Right lobe of liver (tissue), 4 donors: ENCODE results near the gene EPS15.

ENCODE experiments used
- POLR2A ChIP-seq: fragments of 450-650 bp; IDR thresholded peaks from one replicate; pipeline ENCODE4 v1.6.1; 2017; ENCODE audit warnings: antibody characterized with exemption, mild to moderate bottlenecking
- TF ChIP-seq, protein P1 (sequence below), 4 donors: fragments of 200-600 bp in 3 of 4; fragments of 450-650 bp in 1 of 4; IDR thresholded peaks; one replicate each; pipeline versions ENCODE4 v1.5.1 to v1.8.0; 2016 to 2022; ENCODE audit warnings: antibody characterized with exemption in 4 of 4, mild to moderate bottlenecking in 2 of 4
- donor health status: DM: no; HTN: no; CAD: no.
- donor health status: DM: no; HTN: no; CAD: no.
- donor health status: DM: no; HTN: yes; CAD: no.

DNA sequence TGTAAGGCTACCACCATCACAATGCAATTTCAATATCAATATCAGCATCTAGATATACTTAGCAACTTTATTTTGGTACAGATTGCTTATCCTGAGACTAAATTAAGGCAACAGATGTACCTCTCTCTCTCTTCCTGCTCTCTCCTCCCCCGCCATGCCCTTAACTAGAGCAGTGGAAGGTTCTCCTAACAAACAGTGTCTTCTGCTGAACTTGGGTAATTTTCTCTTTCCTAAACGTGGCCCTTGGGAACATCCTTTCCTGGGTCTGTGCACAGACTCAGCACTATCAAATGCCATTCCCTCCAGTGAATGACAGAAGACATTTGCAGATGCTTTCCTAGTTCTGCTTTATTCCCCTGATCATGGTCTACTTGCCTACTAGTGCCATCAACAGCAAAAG lies 103.1 kb downstream of the EPS15 start:
- TF ChIP-seq, protein P1, sequence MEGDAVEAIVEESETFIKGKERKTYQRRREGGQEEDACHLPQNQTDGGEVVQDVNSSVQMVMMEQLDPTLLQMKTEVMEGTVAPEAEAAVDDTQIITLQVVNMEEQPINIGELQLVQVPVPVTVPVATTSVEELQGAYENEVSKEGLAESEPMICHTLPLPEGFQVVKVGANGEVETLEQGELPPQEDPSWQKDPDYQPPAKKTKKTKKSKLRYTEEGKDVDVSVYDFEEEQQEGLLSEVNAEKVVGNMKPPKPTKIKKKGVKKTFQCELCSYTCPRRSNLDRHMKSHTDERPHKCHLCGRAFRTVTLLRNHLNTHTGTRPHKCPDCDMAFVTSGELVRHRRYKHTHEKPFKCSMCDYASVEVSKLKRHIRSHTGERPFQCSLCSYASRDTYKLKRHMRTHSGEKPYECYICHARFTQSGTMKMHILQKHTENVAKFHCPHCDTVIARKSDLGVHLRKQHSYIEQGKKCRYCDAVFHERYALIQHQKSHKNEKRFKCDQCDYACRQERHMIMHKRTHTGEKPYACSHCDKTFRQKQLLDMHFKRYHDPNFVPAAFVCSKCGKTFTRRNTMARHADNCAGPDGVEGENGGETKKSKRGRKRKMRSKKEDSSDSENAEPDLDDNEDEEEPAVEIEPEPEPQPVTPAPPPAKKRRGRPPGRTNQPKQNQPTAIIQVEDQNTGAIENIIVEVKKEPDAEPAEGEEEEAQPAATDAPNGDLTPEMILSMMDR (IDR thresholded peaks at IDR 0.05) = no peak
- TF ChIP-seq POLR2A = no peak
